ENCODE results near the gene CLDN3. TPM values are rescaled to one million over a fixed set of nuclear protein-coding genes. Genes with fewer than 3 reads are reported as not detected.

CLDN3 gene
- total RNA-seq, 1 donor: not detected

DNA sequence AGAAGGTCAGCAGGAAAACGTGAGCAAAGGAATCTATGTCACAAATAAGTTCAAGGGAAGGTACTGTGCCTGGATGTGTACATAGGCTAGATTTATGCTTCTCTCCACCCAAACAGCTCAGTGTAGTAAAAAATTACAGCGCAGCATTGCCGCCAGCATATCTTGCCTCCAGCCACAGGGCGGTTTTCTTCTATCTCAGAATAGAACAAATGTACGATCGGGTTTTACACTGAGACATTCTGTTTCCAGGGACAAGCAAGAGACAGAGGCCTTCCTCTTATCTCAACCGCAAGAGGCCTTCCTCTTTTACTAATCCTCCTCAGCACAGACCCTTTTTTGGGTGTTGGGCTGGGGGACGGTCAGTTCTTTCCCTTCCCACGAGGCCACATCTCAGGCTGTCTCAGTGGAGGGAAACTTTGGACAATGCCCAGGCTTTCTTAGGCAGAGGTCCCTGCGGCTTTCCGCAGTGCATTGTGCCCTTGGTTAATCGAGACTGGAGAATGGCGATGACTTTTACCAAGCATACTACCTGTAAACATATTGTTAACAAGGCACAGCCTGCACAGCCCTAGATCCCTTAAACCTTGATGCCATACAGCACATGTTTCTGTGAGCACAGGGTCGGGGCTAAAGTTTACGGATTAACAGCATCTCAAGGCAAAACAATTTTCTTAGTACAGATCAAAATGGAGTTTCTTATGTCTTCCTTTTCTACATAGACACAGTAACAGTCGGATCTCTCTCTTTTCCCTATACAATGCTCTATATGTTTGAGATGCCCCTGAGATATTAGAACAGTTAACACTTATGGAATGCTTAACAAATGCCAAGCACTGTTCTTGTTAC lies 19.9 kb downstream of the CLDN3 start:
- no peaks in the 10 kb centered on the region for H3K9me3 ChIP-seq (ENCODE audit: low read depth, low read length)
- H4K20me1 ChIP-seq (ENCODE audit: insufficient read depth, low read length): no peaks in the 10 kb centered on the region
- H3K79me2 ChIP-seq (ENCODE audit: insufficient read depth, low read length): no peaks in the 10 kb centered on the region
- H2AFZ ChIP-seq (ENCODE audit: low read length): no peak overlapping the region
- TF ChIP-seq CTCF (IDR thresholded peaks at IDR 0.05; ENCODE audit: extremely low read depth, low read depth, low read length): no peak
- H3K4me3 ChIP-seq (ENCODE audit: insufficient read depth, low read length): no peak overlapping the region
- no peaks in the 10 kb centered on the region for H3K36me3 ChIP-seq (ENCODE audit: insufficient read depth, low read length)
- no peak overlapping the region for H3K27ac ChIP-seq (ENCODE audit: low read depth, low read length)
- no peaks in the 10 kb centered on the region for H3K4me1 ChIP-seq (ENCODE audit: insufficient read depth, low read length)
- H3K27me3 ChIP-seq (ENCODE audit: insufficient read depth, low read length): no peaks in the 10 kb centered on the region
- no peak overlapping the region for H3K4me2 ChIP-seq (ENCODE audit: insufficient read depth, low read length)
- DNase-seq (ENCODE audit: insufficient read length, low spot score, missing footprints): no peak

DNA sequence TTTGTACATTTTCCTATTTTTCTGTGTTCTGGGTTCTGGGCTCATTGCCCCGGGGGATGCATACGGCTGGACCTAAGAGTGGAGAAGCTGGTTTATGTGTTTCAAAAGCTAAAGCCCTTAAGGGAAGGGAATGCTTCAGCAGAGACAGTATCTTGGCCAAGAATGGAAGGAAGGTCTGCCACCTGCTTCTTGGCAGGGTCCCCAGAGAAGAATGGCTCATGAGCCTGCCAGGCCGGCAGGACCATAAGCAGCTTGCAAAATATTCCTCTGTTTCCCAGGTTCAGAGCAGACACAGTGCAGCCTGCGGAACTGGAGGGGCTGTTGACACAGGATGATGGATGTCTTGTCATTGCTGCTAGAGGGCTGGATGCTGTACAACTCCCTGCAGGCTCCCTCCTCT lies 23.7 kb downstream of the CLDN3 start:
- Histone ChIP-seq H3K4me2 (ENCODE audit: insufficient read depth, low read length) (no peak overlapping the region), H3K4me3 (ENCODE audit: insufficient read depth, low read length) (no peak overlapping the region), H3K36me3 (ENCODE audit: insufficient read depth, low read length) (no peaks in the 10 kb centered on the region), H3K4me1 (ENCODE audit: insufficient read depth, low read length) (no peaks in the 10 kb centered on the region), H2AFZ (ENCODE audit: low read length) (no peak overlapping the region), H3K79me2 (ENCODE audit: insufficient read depth, low read length) (no peaks in the 10 kb centered on the region), H3K27ac (ENCODE audit: low read depth, low read length) (no peak overlapping the region), H4K20me1 (ENCODE audit: insufficient read depth, low read length) (no peaks in the 10 kb centered on the region), H3K27me3 (ENCODE audit: insufficient read depth, low read length) (no peaks in the 10 kb centered on the region), H3K9me3 (ENCODE audit: low read depth, low read length) (no peaks in the 10 kb centered on the region)
- TF ChIP-seq CTCF (IDR thresholded peaks at IDR 0.05; ENCODE audit: extremely low read depth, low read depth, low read length): no peak
- DNase-seq (ENCODE audit: insufficient read length, low spot score, missing footprints): peak; percentile 23

GRCh38 chr7:73742753-73743641 lies 27.1 kb downstream of the CLDN3 start:
- Histone ChIP-seq H4K20me1 (ENCODE audit: insufficient read depth, low read length) (peaks cover under 1% of the 10 kb centered on the region), H3K27me3 (ENCODE audit: insufficient read depth, low read length) (no peaks in the 10 kb centered on the region), H3K36me3 (ENCODE audit: insufficient read depth, low read length) (no peaks in the 10 kb centered on the region), H3K4me2 (ENCODE audit: insufficient read depth, low read length) (no peak overlapping the region), H2AFZ (ENCODE audit: low read length) (peak overlapping the region; percentile 68), H3K79me2 (ENCODE audit: insufficient read depth, low read length) (no peaks in the 10 kb centered on the region), H3K27ac (ENCODE audit: low read depth, low read length) (no peak overlapping the region), H3K9me3 (ENCODE audit: low read depth, low read length) (no peaks in the 10 kb centered on the region), H3K4me1 (ENCODE audit: insufficient read depth, low read length) (peaks cover 7% of the 10 kb centered on the region), H3K4me3 (ENCODE audit: insufficient read depth, low read length) (no peak overlapping the region)
- no peak for TF ChIP-seq CTCF (IDR thresholded peaks at IDR 0.05; ENCODE audit: extremely low read depth, low read depth, low read length)
- peak; percentile 71 for DNase-seq (ENCODE audit: insufficient read length, low spot score, missing footprints)

DNA sequence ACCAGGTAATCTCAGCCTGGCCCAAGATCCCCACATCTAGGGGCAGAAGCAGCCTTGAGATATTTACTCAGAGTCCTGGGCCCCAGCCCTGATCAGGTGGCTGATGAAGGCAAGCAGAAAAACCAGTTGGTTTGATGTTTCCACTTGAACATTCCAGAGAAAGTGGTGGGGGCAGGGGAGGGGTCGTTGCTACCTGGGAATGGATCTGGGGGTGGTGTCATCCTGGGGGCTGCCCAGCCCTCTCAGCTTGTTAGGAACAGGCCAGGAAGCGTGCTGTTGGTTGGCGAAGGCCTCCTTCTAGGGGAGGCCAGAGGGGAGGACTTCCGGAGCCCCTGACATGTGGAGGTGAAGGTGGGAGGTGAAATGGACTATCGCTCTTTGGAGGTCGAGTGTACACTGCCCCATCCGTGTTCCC lies 27.7 kb downstream of the CLDN3 start:
- no peak overlapping the region for H3K4me3 ChIP-seq (ENCODE audit: insufficient read depth, low read length)
- TF ChIP-seq CTCF (IDR thresholded peaks at IDR 0.05; ENCODE audit: extremely low read depth, low read depth, low read length): no peak
- H3K36me3 ChIP-seq (ENCODE audit: insufficient read depth, low read length): no peaks in the 10 kb centered on the region
- no peaks in the 10 kb centered on the region for H3K9me3 ChIP-seq (ENCODE audit: low read depth, low read length)
- H3K4me1 ChIP-seq (ENCODE audit: insufficient read depth, low read length): peaks cover 10% of the 10 kb centered on the region
- no peak overlapping the region for H3K4me2 ChIP-seq (ENCODE audit: insufficient read depth, low read length)
- no peaks in the 10 kb centered on the region for H3K27me3 ChIP-seq (ENCODE audit: insufficient read depth, low read length)
- peaks cover 6% of the 10 kb centered on the region for H3K79me2 ChIP-seq (ENCODE audit: insufficient read depth, low read length)
- DNase-seq (ENCODE audit: insufficient read length, low spot score, missing footprints): peak; percentile 46
- peaks cover 5% of the 10 kb centered on the region for H4K20me1 ChIP-seq (ENCODE audit: insufficient read depth, low read length)
- H2AFZ ChIP-seq (ENCODE audit: low read length): peak overlapping the region; percentile 68
- no peak overlapping the region for H3K27ac ChIP-seq (ENCODE audit: low read depth, low read length)

All from osteoblast (primary cell).